Measurements from ENCODE around the gene ZNF598. TPM values are rescaled to one million over a fixed set of nuclear protein-coding genes. Genes with fewer than 3 reads are reported as not detected.

ZNF598 gene
- total and polyA plus RNA-seq, 2 of the 13 experiments (the other 11 are each of a cell fraction or from before 2014, with no cell fraction given), result 13.5 to 14.2 TPM

GRCh38 chr16:2023092-2024031 lies 13.7 kb upstream of the ZNF598 start (continued):
- TF ChIP-seq ZNF318 (CRISPR knock-in tag; IDR thresholded peaks at IDR 0.05) (no peak), SKI (IDR thresholded peaks at IDR 0.05; ENCODE audit: partially characterized antibody) (peak; percentile 34), JUNB (CRISPR knock-in tag; IDR thresholded peaks at IDR 0.05; ENCODE audit: borderline replicate concordance) (no peak), NFATC3 (CRISPR knock-in tag; IDR thresholded peaks at IDR 0.05) (no peak), ZNF510 (CRISPR knock-in tag; IDR thresholded peaks at IDR 0.05; ENCODE audit: low read depth) (0 out of 2 replicates have a peak, but pooled peaks have one; percentile 59), KAT7 (CRISPR knock-in tag; IDR thresholded peaks at IDR 0.05; ENCODE audit: borderline replicate concordance) (no peak), ZNF75D (CRISPR knock-in tag; IDR thresholded peaks at IDR 0.05; ENCODE audit: borderline replicate concordance) (no peak), ATAD3A (CRISPR knock-in tag; IDR thresholded peaks at IDR 0.05) (no peak), ZNF609 (CRISPR knock-in tag; IDR thresholded peaks at IDR 0.05; ENCODE audit: borderline replicate concordance) (peak; percentile 32; the same call in 1 of the 2 replicates), FOXA1 (IDR thresholded peaks at IDR 0.05) (no peak), FOXA1 (CRISPR knock-in tag; IDR thresholded peaks at IDR 0.05) (no peak)
- TF ChIP-seq, protein P1, sequence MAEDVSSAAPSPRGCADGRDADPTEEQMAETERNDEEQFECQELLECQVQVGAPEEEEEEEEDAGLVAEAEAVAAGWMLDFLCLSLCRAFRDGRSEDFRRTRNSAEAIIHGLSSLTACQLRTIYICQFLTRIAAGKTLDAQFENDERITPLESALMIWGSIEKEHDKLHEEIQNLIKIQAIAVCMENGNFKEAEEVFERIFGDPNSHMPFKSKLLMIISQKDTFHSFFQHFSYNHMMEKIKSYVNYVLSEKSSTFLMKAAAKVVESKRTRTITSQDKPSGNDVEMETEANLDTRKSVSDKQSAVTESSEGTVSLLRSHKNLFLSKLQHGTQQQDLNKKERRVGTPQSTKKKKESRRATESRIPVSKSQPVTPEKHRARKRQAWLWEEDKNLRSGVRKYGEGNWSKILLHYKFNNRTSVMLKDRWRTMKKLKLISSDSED (CRISPR knock-in tag; IDR thresholded peaks at IDR 0.05), result no peak
- TF ChIP-seq, protein P2, sequence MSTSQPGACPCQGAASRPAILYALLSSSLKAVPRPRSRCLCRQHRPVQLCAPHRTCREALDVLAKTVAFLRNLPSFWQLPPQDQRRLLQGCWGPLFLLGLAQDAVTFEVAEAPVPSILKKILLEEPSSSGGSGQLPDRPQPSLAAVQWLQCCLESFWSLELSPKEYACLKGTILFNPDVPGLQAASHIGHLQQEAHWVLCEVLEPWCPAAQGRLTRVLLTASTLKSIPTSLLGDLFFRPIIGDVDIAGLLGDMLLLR (CRISPR knock-in tag; IDR thresholded peaks at IDR 0.05), result 0 out of 2 replicates have a peak, but pooled peaks have one; percentile 29

Data from HepG2 (cell line).